H9 (cell line): Measurements from ENCODE around the gene EML1. TPM values are rescaled to one million over a fixed set of nuclear protein-coding genes. Genes with fewer than 3 reads are reported as not detected.

Experiments used
- DNase-seq: peaks from one replicate; pipeline ENCODE4 v3.0.0-alpha.2; 2017
- H2AFZ ChIP-seq: one replicate; pipeline ENCODE4 v1.6.1; 2013; ENCODE audit warnings: mild to moderate bottlenecking, low read length, control low read depth, moderate library complexity
- H2AK5ac ChIP-seq: 2 replicates; pipeline ENCODE4 v1.6.1; 2013; ENCODE audit warnings: low read length, control low read depth, mixed read lengths; ENCODE audit not compliant: insufficient read length
- H2BK120ac ChIP-seq: one replicate; pipeline ENCODE4 v1.6.1; 2013; ENCODE audit warnings: low read depth, mild to moderate bottlenecking, low read length, control low read depth, inconsistent platforms; ENCODE audit not compliant: poor library complexity, severe bottlenecking
- H2BK12ac ChIP-seq: 2 replicates; pipeline ENCODE4 v1.6.1; 2013; ENCODE audit warnings: low read length, control low read depth, mixed read lengths, low read depth; ENCODE audit not compliant: insufficient read length
- H2BK15ac ChIP-seq: 2 replicates; pipeline ENCODE4 v1.6.1; 2013; ENCODE audit warnings: low read depth, low read length, control low read depth
- H2BK20ac ChIP-seq: one replicate; pipeline ENCODE4 v1.6.1; 2013; ENCODE audit warnings: low read depth, mild to moderate bottlenecking, low read length, control low read depth, inconsistent platforms; ENCODE audit not compliant: poor library complexity, severe bottlenecking
- H2BK5ac ChIP-seq: 2 replicates; pipeline ENCODE4 v1.6.1; 2013; ENCODE audit warnings: low read length, control low read depth, mixed read lengths; ENCODE audit not compliant: insufficient read length
- H3K14ac ChIP-seq: 2 replicates; pipeline ENCODE4 v1.6.1; 2013; ENCODE audit warnings: low read length, control low read depth; ENCODE audit not compliant: insufficient read depth
- H3K18ac ChIP-seq: 2 replicates; pipeline ENCODE4 v1.6.1; 2013; ENCODE audit warnings: low read depth, mild to moderate bottlenecking, mixed read lengths, low read length, control low read depth; ENCODE audit not compliant: insufficient read length
- H3K23ac ChIP-seq: 2 replicates; pipeline ENCODE4 v1.6.1; 2013; ENCODE audit warnings: low read length, control low read depth, mixed read lengths, low read depth; ENCODE audit not compliant: insufficient read length
- H3K23me2 ChIP-seq: 2 replicates; pipeline ENCODE4 v1.6.1; 2013; ENCODE audit warnings: low read depth, mild to moderate bottlenecking, mixed read lengths, low read length, control low read depth; ENCODE audit not compliant: insufficient read length, poor library complexity, severe bottlenecking
- H3K27ac ChIP-seq: 2 replicates; pipeline ENCODE4 v1.5.1; 2013; ENCODE audit warnings: low read length, control low read depth, mixed read lengths, low read depth; ENCODE audit not compliant: insufficient read length
- H3K27me3 ChIP-seq: 2 replicates; pipeline ENCODE4 v1.6.1; 2013; ENCODE audit warnings: low read length, control low read depth, inconsistent platforms; ENCODE audit not compliant: insufficient read depth
- H3K4ac ChIP-seq: 2 replicates; pipeline ENCODE4 v1.6.1; 2013; ENCODE audit warnings: low read depth, mild to moderate bottlenecking, control low read depth, inconsistent platforms, low read length, moderate library complexity
- H3K4me1 ChIP-seq: 2 replicates; pipeline ENCODE4 v1.6.1; 2013; ENCODE audit warnings: low read length, control low read depth, inconsistent platforms; ENCODE audit not compliant: insufficient read depth
- H3K4me2 ChIP-seq: 2 replicates; pipeline ENCODE4 v1.6.1; 2013; ENCODE audit warnings: low read length, control low read depth, mixed read lengths; ENCODE audit not compliant: insufficient read length, insufficient read depth
- H3K56ac ChIP-seq: 2 replicates; pipeline ENCODE4 v1.6.1; 2013; ENCODE audit warnings: low read depth, mild to moderate bottlenecking, mixed read lengths, low read length, control low read depth; ENCODE audit not compliant: insufficient read length
- H3K79me1 ChIP-seq: 2 replicates; pipeline ENCODE4 v1.6.1; 2013; ENCODE audit warnings: low read depth, mild to moderate bottlenecking, moderate library complexity, low read length, control low read depth, inconsistent platforms; ENCODE audit not compliant: insufficient read depth, poor library complexity, severe bottlenecking
- H3K79me2 ChIP-seq: 2 replicates; pipeline ENCODE4 v1.6.1; 2013; ENCODE audit warnings: low read length, control low read depth, inconsistent platforms; ENCODE audit not compliant: insufficient read depth
- H3K9ac ChIP-seq: 2 replicates; pipeline ENCODE4 v1.6.1; 2013; ENCODE audit warnings: low read length, control low read depth, mixed read lengths; ENCODE audit not compliant: insufficient read length; ENCODE audit errors: extremely low read depth
- H3K9me3 ChIP-seq: one replicate; pipeline ENCODE4 v1.6.1; 2013; ENCODE audit warnings: low read depth, low read length, inconsistent platforms; ENCODE audit not compliant: control insufficient read depth
- H3T11ph ChIP-seq: one replicate; pipeline ENCODE4 v1.6.1; 2013; ENCODE audit warnings: mild to moderate bottlenecking, low read length, control low read depth, inconsistent platforms
- H4K20me1 ChIP-seq: one replicate; pipeline ENCODE4 v1.6.1; 2013; ENCODE audit not compliant: control insufficient read depth, insufficient read length, insufficient read depth
- H4K5ac ChIP-seq: 2 replicates; pipeline ENCODE4 v1.6.1; 2013; ENCODE audit warnings: low read depth, mild to moderate bottlenecking, mixed read lengths, low read length, control low read depth; ENCODE audit not compliant: insufficient read length
- H4K8ac ChIP-seq: replicated peaks from 2 replicates; pipeline ENCODE4 v1.6.1; 2013; ENCODE audit warnings: low read length, control low read depth, mixed read lengths, low read depth; ENCODE audit not compliant: insufficient read length
- H4K91ac ChIP-seq: 2 replicates; pipeline ENCODE4 v1.6.1; 2013; ENCODE audit warnings: low read depth, mild to moderate bottlenecking, moderate library complexity, mixed read lengths, low read length, control low read depth; ENCODE audit not compliant: insufficient read length
- H3K27ac Mint-ChIP-seq, 3 experiments: 2 replicates in 2 of 3; 3 replicates in 1 of 3; pipeline ENCODE4 v1.8.0; 2020 to 2021; ENCODE audit warnings: mixed read lengths in 3 of 3, mild to moderate bottlenecking in 1 of 3, moderate library complexity in 1 of 3
- H3K27me3 Mint-ChIP-seq: 2 replicates; pipeline ENCODE4 v1.8.0; 2021; ENCODE audit warnings: low read depth, mild to moderate bottlenecking, moderate library complexity, mixed read lengths
- H3K36me3 Mint-ChIP-seq, 3 experiments: 2 replicates in 2 of 3; 3 replicates in 1 of 3; pipeline ENCODE4 v1.8.0; 2020 to 2021; ENCODE audit warnings: low read depth in 3 of 3, mixed read lengths in 3 of 3; ENCODE audit not compliant: insufficient read depth in 1 of 3
- H3K4me1 Mint-ChIP-seq, 2 experiments: 2 replicates each; pipeline ENCODE4 v1.8.0; 2020; ENCODE audit warnings: mixed read lengths in 2 of 2
- H3K4me3 Mint-ChIP-seq, 2 experiments: 2 replicates in 1 of 2; 3 replicates in 1 of 2; pipeline ENCODE4 v1.8.0; 2020 to 2021; ENCODE audit warnings: mild to moderate bottlenecking in 2 of 2, mixed read lengths in 2 of 2, moderate library complexity in 1 of 2
- H3K9me3 Mint-ChIP-seq, 2 experiments: 2 replicates in 1 of 2; 3 replicates in 1 of 2; pipeline ENCODE4 v1.8.0; 2020; ENCODE audit warnings: mild to moderate bottlenecking in 2 of 2, mixed read lengths in 2 of 2, moderate library complexity in 1 of 2
- WGBS: extraction: QIAGEN DNeasy Blood & Tissue Kit; methylation state at CpG from one replicate; pipeline ENCODE4 v1.1.7; 2013; ENCODE audit warnings: missing lambda C conversion rate, low lambda C conversion rate, mixed read lengths; ENCODE audit not compliant: insufficient read length; ENCODE audit errors: extremely low coverage; 5-methylcytosine and 5-hydroxymethylcytosine counted together
- total RNA-seq: library from RNA; stranded (reverse); gene quantifications from 2 replicates; pipeline ENCODE4 v1.2.1, GENCODE V29; 2021
- TF ChIP-seq, protein P1 (sequence below): fragments of 200-600 bp; sonication (generic); conservative IDR thresholded peaks from 3 replicates; pipeline ENCODE4 v1.8.0; 2021; ENCODE audit warnings: antibody characterized with exemption, mild to moderate bottlenecking

Gene EML1
- total RNA-seq, 1 experiment from 2014 or later: 16.7 TPM

DNA sequence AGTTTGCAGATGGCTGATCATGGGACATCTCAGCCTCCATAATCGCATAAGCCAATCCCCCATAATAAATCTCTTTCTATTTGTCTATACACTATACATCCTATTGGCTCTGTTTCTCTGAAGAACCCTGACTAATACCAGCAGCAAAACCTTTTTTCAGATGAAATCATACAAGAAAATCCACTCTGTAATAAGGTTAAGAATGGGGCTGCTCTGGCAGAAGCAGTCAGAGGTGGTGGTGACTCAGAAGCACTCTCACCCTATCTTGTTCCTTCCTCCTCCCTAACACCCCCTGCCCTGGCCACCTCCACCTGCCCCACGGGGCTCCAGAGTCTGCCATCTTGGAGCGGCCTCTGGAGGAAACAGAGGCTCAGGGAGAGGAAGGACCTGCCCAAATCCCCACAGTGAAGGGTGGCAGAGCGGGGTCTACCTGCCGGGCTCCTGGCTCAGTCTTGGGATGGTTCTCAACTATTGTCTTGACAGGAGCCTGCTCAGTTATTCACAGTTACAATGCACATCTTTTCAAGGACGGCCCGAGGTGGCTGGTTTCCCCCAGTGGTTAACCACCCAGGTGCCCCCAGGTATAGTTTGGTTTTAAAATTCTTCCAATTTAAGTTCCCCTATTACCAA is 162.7 kb downstream of the EML1 start:
- TF ChIP-seq, protein P1, sequence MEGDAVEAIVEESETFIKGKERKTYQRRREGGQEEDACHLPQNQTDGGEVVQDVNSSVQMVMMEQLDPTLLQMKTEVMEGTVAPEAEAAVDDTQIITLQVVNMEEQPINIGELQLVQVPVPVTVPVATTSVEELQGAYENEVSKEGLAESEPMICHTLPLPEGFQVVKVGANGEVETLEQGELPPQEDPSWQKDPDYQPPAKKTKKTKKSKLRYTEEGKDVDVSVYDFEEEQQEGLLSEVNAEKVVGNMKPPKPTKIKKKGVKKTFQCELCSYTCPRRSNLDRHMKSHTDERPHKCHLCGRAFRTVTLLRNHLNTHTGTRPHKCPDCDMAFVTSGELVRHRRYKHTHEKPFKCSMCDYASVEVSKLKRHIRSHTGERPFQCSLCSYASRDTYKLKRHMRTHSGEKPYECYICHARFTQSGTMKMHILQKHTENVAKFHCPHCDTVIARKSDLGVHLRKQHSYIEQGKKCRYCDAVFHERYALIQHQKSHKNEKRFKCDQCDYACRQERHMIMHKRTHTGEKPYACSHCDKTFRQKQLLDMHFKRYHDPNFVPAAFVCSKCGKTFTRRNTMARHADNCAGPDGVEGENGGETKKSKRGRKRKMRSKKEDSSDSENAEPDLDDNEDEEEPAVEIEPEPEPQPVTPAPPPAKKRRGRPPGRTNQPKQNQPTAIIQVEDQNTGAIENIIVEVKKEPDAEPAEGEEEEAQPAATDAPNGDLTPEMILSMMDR: no peak
- peaks cover 0 to 4% (median 2%) of the 10 kb centered on the region in 3 experiments; a peak in 4 of 7 replicates for H3K36me3 Mint-ChIP-seq
- Histone ChIP-seq H4K5ac (no peak overlapping the region), H3K4ac (no peak overlapping the region), H2BK20ac (no peak overlapping the region), H3K9me3 (no peaks in the 10 kb centered on the region), H2AK5ac (no peak overlapping the region), H3K27me3 (no peaks in the 10 kb centered on the region), H3K4me2 (no peak overlapping the region), H3K56ac (no peak overlapping the region), H3K18ac (no peak overlapping the region), H4K8ac (no peak overlapping the region), H4K20me1 (no peaks in the 10 kb centered on the region), H3K79me1 (no peaks in the 10 kb centered on the region), H2BK12ac (no peak overlapping the region), H4K91ac (no peak overlapping the region), H2BK5ac (no peak overlapping the region), H2BK120ac (no peak overlapping the region), H3K4me1 (no peaks in the 10 kb centered on the region), H3T11ph (no peak overlapping the region), H2AFZ (no peak overlapping the region), H2BK15ac (no peak overlapping the region), H3K23ac (no peak overlapping the region), H3K79me2 (no peaks in the 10 kb centered on the region), H3K23me2 (no peaks in the 10 kb centered on the region), H3K9ac (no peak overlapping the region), H3K27ac (no peak overlapping the region), H3K14ac (no peak overlapping the region)
- WGBS: no CpG with 5 or more reads among the region's 7 CpGs
- no peak overlapping the region for H3K4me3 Mint-ChIP-seq
- H3K27ac Mint-ChIP-seq: no peak overlapping the region
- H3K4me1 Mint-ChIP-seq: peaks cover 0 to 5% of the 10 kb centered on the region in 2 experiments; a peak in 1 of 4 replicates
- DNase-seq: no peak
- peaks cover 5 to 8% of the 10 kb centered on the region in 2 experiments; a peak in 3 of 5 replicates for H3K9me3 Mint-ChIP-seq
- H3K27me3 Mint-ChIP-seq: peaks cover 37% of the 10 kb centered on the region
